Measurements from ENCODE around the gene PPM1A. TPM values are rescaled to one million over a fixed set of nuclear protein-coding genes. Genes with fewer than 3 reads are reported as not detected.

The PPM1A gene
- total RNA-seq, 8 experiments from 2014 or later = 19.5 to 36.3 (median 32.6) TPM

DNA sequence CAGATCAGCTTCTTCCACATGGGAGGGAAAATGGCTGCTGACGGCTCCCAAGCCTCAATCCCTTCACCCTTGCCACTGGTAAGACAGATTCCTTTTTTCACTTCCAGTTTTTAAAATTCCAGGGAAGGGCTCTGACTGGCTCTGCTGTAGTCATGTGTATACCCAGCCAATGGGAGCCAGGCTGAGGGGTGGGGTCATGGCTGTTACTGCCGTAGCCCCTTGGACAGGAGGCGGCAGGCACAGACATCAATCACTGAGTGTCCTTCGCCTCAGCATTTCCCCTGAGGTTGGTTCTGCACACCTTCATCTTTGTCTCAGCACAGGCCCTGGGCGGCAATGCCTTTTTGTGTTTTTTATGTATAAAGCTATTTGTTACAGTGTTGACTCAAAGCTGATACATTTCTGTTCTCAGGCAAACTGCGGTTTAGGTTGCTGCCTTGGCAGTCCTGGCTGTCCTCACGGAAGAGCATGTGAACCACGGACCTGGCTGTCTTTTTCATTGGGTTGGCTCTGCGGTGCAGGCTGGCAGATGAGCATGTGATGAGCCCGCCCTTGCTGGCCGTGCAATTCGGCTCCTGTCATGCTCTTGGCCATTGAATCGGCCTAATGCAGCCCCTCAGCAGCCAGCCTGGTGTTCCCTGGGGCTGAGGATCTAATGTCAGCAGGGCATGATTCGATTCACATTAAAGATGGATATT, 74.3 kb downstream of the PPM1A start:
- Histone ChIP-seq H3K4me1 (replicated peaks in 1 of 2) (peaks cover 4 to 6% of the 10 kb centered on the region in 2 donors), H3K27ac (no peak overlapping the region), H3K4me3 (no peak overlapping the region)
- in situ Hi-C loops (cut with MboI; ENCODE audit: low pct_unique_long_range_greater_than_20kb in 2 of 9, low sequenced_read_pairs in 9 of 9, unreplicated experiment in 9 of 9) = no loop called here
- ATAC-seq (replicated peaks in 6 of 8) = peak in 4 of 8 experiments; percentile 18 to 34 (median 30)
- 25 to 100% (median 94%) methylated on average over 1 to 7 of the region's 14 CpGs; no CpG with 5 or more reads in 2 of the 10 experiments for WGBS, 10 experiments

DNA sequence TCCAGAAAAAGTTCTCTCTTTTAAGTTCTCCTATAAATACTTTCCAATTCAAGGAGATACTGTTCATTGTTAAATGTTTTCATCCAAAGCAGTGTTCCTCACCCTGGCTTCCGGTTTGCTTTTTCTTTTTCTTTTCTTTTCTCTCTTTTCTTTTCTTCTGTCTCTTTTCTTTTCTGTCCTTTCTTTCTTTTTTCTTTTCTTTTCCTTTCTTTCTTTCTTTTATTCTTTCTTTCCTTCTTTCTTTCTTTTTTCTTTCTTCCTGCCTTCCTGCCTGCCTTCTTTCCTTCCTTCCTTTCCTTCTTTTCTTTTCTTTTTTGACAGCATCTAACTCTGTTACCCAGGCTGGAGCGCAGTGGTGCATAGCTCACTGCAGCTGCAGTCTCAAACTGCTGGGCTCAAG, 75.8 kb downstream of the PPM1A start:
- Histone ChIP-seq H3K4me3 (no peak overlapping the region), H3K4me1 (replicated peaks in 1 of 2) (peaks cover 5 to 6% of the 10 kb centered on the region in 2 donors), H3K27ac (no peak overlapping the region)
- no peak for ATAC-seq (replicated peaks in 6 of 8)
- WGBS, 10 experiments = 38 to 100% (median 91%) methylated on average over 1 to 2 of the region's 2 CpGs; no CpG with 5 or more reads in 1 of the 10 experiments
- in situ Hi-C loops (cut with MboI; ENCODE audit: low pct_unique_long_range_greater_than_20kb in 2 of 9, low sequenced_read_pairs in 9 of 9, unreplicated experiment in 9 of 9) = loop anchor here in 1 of 9 experiments (25.0 kb wide), 1 partner anchor 237 kb away; no protein-coding TSS in a partner anchor

DNA sequence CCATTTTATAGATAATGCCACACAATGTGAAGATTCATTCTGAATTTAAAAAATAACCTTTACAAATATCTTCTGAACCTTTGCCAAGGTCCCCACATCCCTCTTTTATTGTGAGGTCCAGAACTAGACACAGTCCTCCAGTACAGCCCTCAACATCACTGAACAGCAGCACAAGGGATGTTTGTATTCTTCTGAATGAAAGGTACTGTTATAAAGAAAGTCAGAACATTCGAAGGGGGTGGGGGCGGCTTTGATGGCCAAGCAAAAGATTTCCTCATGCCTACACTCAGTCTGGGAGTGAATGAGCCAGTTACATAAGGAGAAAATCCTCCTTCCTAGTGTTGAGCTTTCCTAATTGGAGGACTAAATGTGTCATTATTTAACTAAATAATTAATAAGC, 77.3 kb downstream of the PPM1A start:
- in situ Hi-C loops (cut with MboI; ENCODE audit: low pct_unique_long_range_greater_than_20kb in 2 of 9, low sequenced_read_pairs in 9 of 9, unreplicated experiment in 9 of 9) = loop anchor here in 1 of 9 experiments (25.0 kb wide), 1 partner anchor 236 kb away; no protein-coding TSS in a partner anchor
- Histone ChIP-seq H3K4me1 (replicated peaks in 1 of 2) (peaks cover 5 to 6% of the 10 kb centered on the region in 2 donors), H3K4me3 (no peak overlapping the region), H3K27ac (no peak overlapping the region)
- WGBS, 10 experiments = 22 to 100% (median 82%) methylated on average over 1 to 2 of the region's 2 CpGs; no CpG with 5 or more reads in 4 of the 10 experiments
- ATAC-seq (replicated peaks in 6 of 8) = no peak

DNA sequence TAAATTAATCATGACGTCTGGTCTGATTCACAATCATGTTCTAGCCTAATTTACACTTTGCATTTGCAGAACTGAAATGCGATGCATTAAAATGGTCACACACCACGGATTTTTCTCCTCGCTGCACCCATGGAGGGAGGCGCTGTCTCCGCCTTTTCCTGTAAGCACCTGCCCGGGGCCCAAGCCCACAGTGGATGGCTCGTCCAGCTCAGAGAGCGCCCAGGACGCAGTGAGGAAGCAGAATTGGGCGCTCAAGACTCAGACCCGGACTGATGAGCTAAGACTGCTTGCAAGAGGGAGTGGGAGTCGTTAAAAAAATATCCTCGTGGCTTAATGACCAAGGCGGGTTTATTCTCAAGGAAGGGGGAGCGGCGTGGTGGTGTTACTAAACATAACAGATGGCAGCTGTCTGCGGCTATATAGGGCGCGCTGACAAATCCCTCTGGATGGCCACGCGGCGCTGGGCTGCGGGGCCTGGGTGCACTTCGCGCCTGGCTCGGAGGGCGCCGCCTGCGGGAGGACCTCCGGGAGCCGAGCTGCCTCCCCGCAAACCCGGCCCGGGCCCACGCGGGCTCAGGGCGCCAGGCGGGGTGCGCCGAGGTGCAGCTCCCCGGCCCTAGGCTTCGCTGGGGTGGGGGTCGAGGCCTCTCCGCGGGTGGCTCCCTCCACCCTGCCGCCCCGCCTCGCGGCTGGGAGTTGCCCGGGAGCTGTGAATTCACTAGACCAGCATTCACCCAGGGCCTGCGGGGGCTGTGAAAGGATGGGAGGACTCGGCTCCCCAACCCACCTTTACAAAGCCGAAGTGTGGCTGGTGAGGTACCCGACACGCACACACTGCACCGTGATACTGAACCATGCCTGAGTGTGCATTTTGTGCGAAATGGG, 78.7 kb downstream of the PPM1A start:
- peaks cover 6 to 8% of the 10 kb centered on the region in 2 donors for H3K4me1 ChIP-seq (replicated peaks in 1 of 2)
- H3K27ac ChIP-seq = peak overlapping the region in 1 of 2 donors; percentile 10
- in situ Hi-C loops (cut with MboI; ENCODE audit: low pct_unique_long_range_greater_than_20kb in 2 of 9, low sequenced_read_pairs in 9 of 9, unreplicated experiment in 9 of 9) = loop anchor here in 1 of 9 experiments (25.0 kb wide), 1 partner anchor 235 kb away; no protein-coding TSS in a partner anchor
- H3K4me3 ChIP-seq = peak overlapping the region; percentile 10 to 22 (median 13)
- ATAC-seq (replicated peaks in 6 of 8) = peak; percentile 81 to 91 (median 88)
- 2 to 80% (median 46%) methylated on average over 2 to 17 of the region's 58 CpGs; no CpG with 5 or more reads in 1 of the 10 experiments for WGBS, 10 experiments

DNA sequence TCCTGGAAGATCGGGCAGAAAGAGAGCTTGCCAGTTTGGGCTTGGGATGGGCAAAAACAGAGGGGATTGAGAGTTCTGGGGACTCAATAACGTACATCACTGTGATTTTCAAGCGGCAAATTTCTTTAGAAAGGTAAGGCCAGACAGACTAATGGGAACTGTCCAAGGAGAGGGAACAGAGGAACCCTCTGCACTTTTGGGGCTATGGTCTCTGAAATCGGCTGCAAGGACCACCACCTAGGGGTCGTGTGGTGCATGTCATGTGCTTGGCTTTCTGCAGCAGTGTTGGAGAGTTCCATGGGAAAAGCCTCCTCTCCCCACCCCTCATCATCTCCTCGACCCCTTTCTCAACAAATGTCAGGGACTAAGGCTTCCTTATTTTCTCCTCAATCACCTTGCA, 79.6 kb downstream of the PPM1A start:
- no peak overlapping the region for H3K4me3 ChIP-seq
- ATAC-seq (replicated peaks in 6 of 8) = no peak
- WGBS, 10 experiments = 29 to 100% (median 67%) methylated on average over 1 to 6 of the region's 6 CpGs; no CpG with 5 or more reads in 2 of the 10 experiments
- peaks cover 6 to 8% of the 10 kb centered on the region in 2 donors for H3K4me1 ChIP-seq (replicated peaks in 1 of 2)
- in situ Hi-C loops (cut with MboI; ENCODE audit: low pct_unique_long_range_greater_than_20kb in 2 of 9, low sequenced_read_pairs in 9 of 9, unreplicated experiment in 9 of 9) = loop anchor here in 1 of 9 experiments (25.0 kb wide), 1 partner anchor 234 kb away; no protein-coding TSS in a partner anchor
- H3K27ac ChIP-seq = no peak overlapping the region

DNA sequence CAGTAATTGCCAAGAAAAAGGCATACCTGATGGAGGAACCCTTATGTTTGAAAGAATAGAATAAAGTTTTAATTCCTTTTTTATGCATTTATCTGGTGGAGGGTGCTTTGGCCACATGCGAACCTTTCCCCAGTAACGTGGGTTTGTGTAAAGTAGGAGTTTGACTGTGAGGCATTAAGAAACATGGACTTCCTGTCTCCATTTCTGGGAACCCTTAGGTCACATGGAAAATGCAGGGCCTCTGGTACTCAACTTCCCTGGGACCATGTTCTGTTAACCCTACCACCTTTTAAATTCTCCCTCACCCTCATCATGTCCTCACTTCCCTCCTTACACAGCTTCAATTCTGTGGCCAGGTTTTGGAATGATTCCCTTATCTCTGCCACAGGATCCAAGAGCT, 80.3 kb downstream of the PPM1A start:
- ATAC-seq (replicated peaks in 6 of 8) = no peak
- Histone ChIP-seq H3K27ac (no peak overlapping the region), H3K4me3 (no peak overlapping the region), H3K4me1 (replicated peaks in 1 of 2) (peaks cover 6 to 8% of the 10 kb centered on the region in 2 donors)
- in situ Hi-C loops (cut with MboI; ENCODE audit: low pct_unique_long_range_greater_than_20kb in 2 of 9, low sequenced_read_pairs in 9 of 9, unreplicated experiment in 9 of 9) = loop anchor here in 1 of 9 experiments (25.0 kb wide), 1 partner anchor 233 kb away; no protein-coding TSS in a partner anchor
- 67 to 100% (median 97%) methylated on average over 1 to 2 of the region's 2 CpGs; no CpG with 5 or more reads in 4 of the 10 experiments for WGBS, 10 experiments

DNA sequence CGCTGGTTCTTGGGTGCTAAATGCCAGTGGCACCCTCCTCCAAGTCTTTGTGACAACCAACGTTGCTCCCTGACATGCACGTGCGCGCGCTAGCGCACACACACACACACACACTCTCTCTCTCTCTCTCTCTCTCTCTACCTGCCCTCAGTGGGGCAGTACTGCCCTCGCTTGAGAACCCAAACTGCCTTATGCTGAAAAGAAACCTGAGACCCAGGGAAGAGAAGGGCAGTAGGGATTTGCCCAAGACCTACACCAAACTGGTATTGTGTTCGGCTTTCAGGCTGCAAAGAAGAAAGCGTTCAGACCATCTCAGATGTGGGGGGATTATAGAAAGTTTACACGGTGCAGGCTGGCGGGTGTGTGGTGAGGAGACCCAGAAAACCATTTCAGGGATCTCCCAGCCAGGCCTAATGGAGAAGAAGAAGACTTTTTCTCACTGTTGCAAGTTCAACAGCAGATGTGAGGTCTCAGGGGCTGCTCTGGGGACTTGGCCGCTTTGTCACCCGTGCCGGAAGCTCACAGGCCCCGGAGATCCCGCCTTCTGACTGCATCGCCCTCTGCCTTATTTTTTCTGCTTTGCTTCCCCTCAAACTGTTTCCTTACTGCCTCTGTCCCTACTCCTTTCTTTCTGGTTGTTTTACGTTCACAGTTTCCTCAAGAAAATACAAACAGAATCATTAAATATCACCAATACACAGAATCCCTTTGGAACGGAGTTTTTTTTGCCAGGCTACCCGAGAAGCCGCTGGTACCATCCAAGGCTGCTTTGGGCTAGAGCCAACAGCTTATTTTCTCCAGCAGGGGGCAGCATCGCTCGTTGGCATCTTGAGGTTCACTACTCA, 82.4 kb downstream of the PPM1A start:
- peak; percentile 10 to 52 (median 32) for ATAC-seq (replicated peaks in 6 of 8)
- Histone ChIP-seq H3K27ac (no peak overlapping the region), H3K4me3 (no peak overlapping the region), H3K4me1 (replicated peaks in 1 of 2) (peaks cover 6 to 8% of the 10 kb centered on the region in 2 donors)
- in situ Hi-C loops (cut with MboI; ENCODE audit: low pct_unique_long_range_greater_than_20kb in 2 of 9, low sequenced_read_pairs in 9 of 9, unreplicated experiment in 9 of 9) = loop anchor here in 1 of 9 experiments (25.0 kb wide), 1 partner anchor 231 kb away; no protein-coding TSS in a partner anchor
- 15 to 53% (median 30%) methylated on average over 2 to 16 of the region's 24 CpGs; no CpG with 5 or more reads in 1 of the 10 experiments for WGBS, 10 experiments

DNA sequence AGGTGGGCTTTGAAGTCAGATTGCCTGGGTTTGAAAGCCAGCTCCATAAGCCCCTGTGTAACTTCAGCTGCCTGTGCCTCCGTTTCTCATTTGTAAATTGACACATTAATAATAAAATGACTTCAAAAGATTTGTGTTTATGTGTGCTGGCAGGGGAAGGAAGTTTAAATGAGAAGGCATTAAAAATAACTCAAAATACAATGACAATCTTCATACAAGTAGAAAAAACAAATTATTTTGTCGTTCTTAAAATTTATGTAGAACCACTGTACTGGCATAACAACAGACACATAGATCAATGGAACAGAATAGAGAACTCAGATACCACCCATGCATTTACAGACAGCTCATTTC, 83.0 kb downstream of the PPM1A start:
- Histone ChIP-seq H3K27ac (no peak overlapping the region), H3K4me3 (no peak overlapping the region), H3K4me1 (replicated peaks in 1 of 2) (peaks cover 6 to 8% of the 10 kb centered on the region in 2 donors)
- no peak for ATAC-seq (replicated peaks in 6 of 8)
- 0 to 67% (median 39%) methylated on average over 1 to 2 of the region's 2 CpGs; no CpG with 5 or more reads in 1 of the 10 experiments for WGBS, 10 experiments
- in situ Hi-C loops (cut with MboI; ENCODE audit: low pct_unique_long_range_greater_than_20kb in 2 of 9, low sequenced_read_pairs in 9 of 9, unreplicated experiment in 9 of 9) = loop anchor here in 1 of 9 experiments (25.0 kb wide), 1 partner anchor 230 kb away; no protein-coding TSS in a partner anchor

DNA sequence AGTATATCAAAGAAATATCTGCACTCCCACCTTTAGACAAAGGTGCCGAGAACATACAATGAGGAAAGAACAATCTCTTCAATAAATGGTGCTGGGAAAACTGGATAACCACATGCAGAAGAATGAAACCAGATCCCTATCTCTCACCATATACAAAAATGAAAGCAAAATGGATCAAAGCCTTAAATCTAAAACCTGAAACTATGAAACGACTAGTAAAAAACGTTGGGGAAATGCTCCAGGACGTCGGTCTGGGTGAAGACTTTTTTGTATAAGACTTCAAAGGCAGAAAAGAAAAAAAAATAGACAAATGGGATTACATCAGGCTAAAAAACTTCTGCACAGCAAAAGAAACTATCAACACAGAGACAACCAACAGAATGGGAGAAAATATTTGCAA, 83.8 kb downstream of the PPM1A start:
- 11 to 83% (median 65%) methylated on average over 5 of the region's 5 CpGs; no CpG with 5 or more reads in 1 of the 10 experiments for WGBS, 10 experiments
- H3K4me3 ChIP-seq = no peak overlapping the region
- ATAC-seq (replicated peaks in 6 of 8) = no peak
- in situ Hi-C loops (cut with MboI; ENCODE audit: low pct_unique_long_range_greater_than_20kb in 2 of 9, low sequenced_read_pairs in 9 of 9, unreplicated experiment in 9 of 9) = loop anchor here in 1 of 9 experiments (25.0 kb wide), 1 partner anchor 229 kb away; no protein-coding TSS in a partner anchor
- no peak overlapping the region for H3K27ac ChIP-seq
- H3K4me1 ChIP-seq (replicated peaks in 1 of 2) = peaks cover 3 to 8% of the 10 kb centered on the region in 2 donors

DNA sequence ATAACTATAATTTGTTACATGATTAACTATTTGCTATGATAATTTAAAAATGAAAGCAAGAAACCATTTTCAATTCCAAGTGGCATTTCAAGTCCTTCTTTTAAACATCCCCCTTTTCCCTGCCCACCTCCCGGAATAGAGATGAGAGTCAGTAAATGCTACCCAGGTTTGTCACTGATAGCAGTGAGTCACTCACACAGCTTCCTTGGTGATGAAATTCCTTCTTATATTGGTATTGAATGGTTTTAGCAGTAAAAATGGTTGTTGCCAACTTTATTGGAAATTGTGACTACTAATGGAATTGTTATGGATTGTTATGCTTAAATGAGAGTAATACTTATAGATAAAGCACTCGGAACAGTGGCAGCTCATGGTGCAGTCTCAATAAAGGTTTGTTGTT, 90.5 kb downstream of the PPM1A start:
- H3K27ac ChIP-seq = no peak overlapping the region
- ATAC-seq (replicated peaks in 6 of 8) = no peak
- WGBS, 10 experiments = 0 to 100% (median 88%) methylated on average over 1 to 2 of the region's 2 CpGs; no CpG with 5 or more reads in 2 of the 10 experiments
- H3K4me1 ChIP-seq (replicated peaks in 1 of 2) = no peaks in the 10 kb centered on the region
- in situ Hi-C loops (cut with MboI; ENCODE audit: low pct_unique_long_range_greater_than_20kb in 2 of 9, low sequenced_read_pairs in 9 of 9, unreplicated experiment in 9 of 9) = loop anchor here in 1 of 9 experiments (25.0 kb wide), 1 partner anchor 223 kb away; no protein-coding TSS in a partner anchor
- H3K4me3 ChIP-seq = no peak overlapping the region

DNA sequence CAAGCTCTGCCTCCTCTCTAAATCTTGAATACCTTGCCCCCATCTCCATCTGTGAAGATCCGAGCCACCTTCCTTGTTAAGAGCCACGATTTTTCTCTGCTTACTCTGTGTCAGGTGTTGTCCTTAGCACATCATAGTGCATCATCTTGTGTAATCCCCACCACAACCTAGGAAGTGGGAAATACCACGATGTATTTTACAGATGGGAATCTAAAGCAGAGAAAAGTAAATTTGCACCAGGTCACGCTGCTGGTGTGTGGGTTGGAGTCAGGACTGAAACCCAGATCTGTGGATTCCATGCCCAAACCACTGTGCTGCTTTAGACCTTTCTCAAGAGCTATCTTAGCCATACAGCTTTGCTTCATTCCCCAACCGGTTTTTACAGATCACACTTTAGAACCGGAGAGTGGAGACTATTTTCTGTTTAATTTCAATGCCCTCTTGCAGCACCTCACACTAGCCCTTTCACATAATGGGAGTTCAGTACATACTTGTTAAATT, 94.6 kb downstream of the PPM1A start:
- Histone ChIP-seq H3K27ac (no peak overlapping the region), H3K4me3 (no peak overlapping the region), H3K4me1 (replicated peaks in 1 of 2) (no peaks in the 10 kb centered on the region)
- WGBS, 10 experiments = 25 to 100% (median 81%) methylated on average over 1 to 6 of the region's 6 CpGs; no CpG with 5 or more reads in 1 of the 10 experiments
- in situ Hi-C loops (cut with MboI; ENCODE audit: low pct_unique_long_range_greater_than_20kb in 2 of 9, low sequenced_read_pairs in 9 of 9, unreplicated experiment in 9 of 9) = loop anchor here in 3 of 9 experiments (10.0 to 25.0 kb wide), 2 partner anchors 219 to 221 kb away; no protein-coding TSS in a partner anchor
- no peak for ATAC-seq (replicated peaks in 6 of 8)

Measured in motor neuron (in vitro differentiated cells).